Suprapubic skin (tissue), 4 donors: ENCODE data around the gene CTU1. TPM values are rescaled to one million over a fixed set of nuclear protein-coding genes. Genes with fewer than 3 reads are reported as not detected.

Experiments used
- DNase-seq, 2 donors: peaks; one replicate each; pipeline ENCODE4 v3.0.0-alpha.2; 2019; ENCODE audit warnings: low spot score in 2 of 2
- H3K27ac ChIP-seq: fragments of 200-600 bp; sonication (generic); one replicate; pipeline ENCODE4 v1.5.1; 2019
- H3K27me3 ChIP-seq: fragments of 200-600 bp; sonication (generic); one replicate; pipeline ENCODE4 v1.5.1; 2019
- H3K36me3 ChIP-seq: fragments of 200-600 bp; sonication (generic); one replicate; pipeline ENCODE4 v1.5.1; 2019
- H3K4me1 ChIP-seq: fragments of 200-600 bp; sonication (generic); one replicate; pipeline ENCODE4 v1.5.1; 2019
- H3K4me3 ChIP-seq: fragments of 200-600 bp; sonication (generic); one replicate; pipeline ENCODE4 v1.5.1; 2019; ENCODE audit warnings: mild to moderate bottlenecking
- H3K9me3 ChIP-seq: fragments of 200-600 bp; sonication (generic); one replicate; pipeline ENCODE4 v1.5.1; 2019
- EP300 ChIP-seq: sonication (generic); formaldehyde crosslinking; IDR thresholded peaks from one replicate; pipeline ENCODE4 v1.6.1; 2017; ENCODE audit warnings: antibody characterized with exemption
- POLR2A ChIP-seq, 2 donors: fragments of 450-650 bp; IDR thresholded peaks; one replicate each; pipeline ENCODE4 v1.6.1; 2017; ENCODE audit warnings: antibody characterized with exemption in 2 of 2, mild to moderate bottlenecking in 2 of 2, moderate library complexity in 2 of 2
- POLR2AphosphoS5 ChIP-seq, 3 donors: sonication (generic); formaldehyde crosslinking; IDR thresholded peaks; one replicate each; pipeline ENCODE4 v1.6.1; 2017; ENCODE audit warnings: antibody characterized with exemption in 3 of 3
- WGBS: methylation state at CpG from one replicate; pipeline ENCODE4 v1.1.5; 2018; 5-methylcytosine and 5-hydroxymethylcytosine counted together
- total RNA-seq, 4 donors: library from RNA; depleted of rRNA; stranded (reverse); fragments of >200 nt; gene quantifications; one replicate each; pipeline ENCODE4 v1.1.0, GENCODE V29; 2016
- TF ChIP-seq, protein P1 (sequence below), 2 donors: fragments of 200-600 bp in 1 of 2; fragments of 450-650 bp in 1 of 2; sonication (generic) in 1 of 2; IDR thresholded peaks; one replicate each; pipeline ENCODE4 v1.5.1; 2016 to 2019; ENCODE audit warnings: antibody characterized with exemption in 2 of 2, mild to moderate bottlenecking in 1 of 2, moderate library complexity in 1 of 2

Gene CTU1
- total RNA-seq, 4 donors from 2014 or later, result 7.7 to 14.6 (median 12.9) TPM

DNA sequence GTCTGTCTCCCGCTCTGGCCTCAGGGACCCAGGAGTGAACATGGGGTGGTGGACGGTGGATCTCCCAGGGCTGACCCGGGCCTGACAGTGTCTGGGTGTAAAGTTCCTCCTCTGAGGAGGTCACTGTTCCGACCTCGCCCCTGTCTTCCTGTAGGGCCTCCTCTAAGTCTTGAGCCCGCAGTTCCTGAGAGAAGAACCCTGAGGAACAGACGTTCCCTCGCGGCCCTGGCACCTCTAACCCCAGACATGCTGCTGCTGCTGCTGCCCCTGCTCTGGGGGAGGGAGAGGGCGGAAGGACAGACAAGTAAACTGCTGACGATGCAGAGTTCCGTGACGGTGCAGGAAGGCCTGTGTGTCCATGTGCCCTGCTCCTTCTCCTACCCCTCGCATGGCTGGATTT is 16.5 kb upstream of the CTU1 start, which contains the start of gene SIGLEC9:
Gene SIGLEC9, plus strand, starts transcription at position 178 of the 400 bp plus-strand sequence. Its CDS starts 69 bp downstream, at position 247.
- no peaks in the 10 kb centered on the region for H3K9me3 ChIP-seq
- 56% methylated on average over 7 of the region's 14 CpGs for WGBS
- H3K4me1 ChIP-seq, result peaks cover 9% of the 10 kb centered on the region
- TF ChIP-seq, protein P1, sequence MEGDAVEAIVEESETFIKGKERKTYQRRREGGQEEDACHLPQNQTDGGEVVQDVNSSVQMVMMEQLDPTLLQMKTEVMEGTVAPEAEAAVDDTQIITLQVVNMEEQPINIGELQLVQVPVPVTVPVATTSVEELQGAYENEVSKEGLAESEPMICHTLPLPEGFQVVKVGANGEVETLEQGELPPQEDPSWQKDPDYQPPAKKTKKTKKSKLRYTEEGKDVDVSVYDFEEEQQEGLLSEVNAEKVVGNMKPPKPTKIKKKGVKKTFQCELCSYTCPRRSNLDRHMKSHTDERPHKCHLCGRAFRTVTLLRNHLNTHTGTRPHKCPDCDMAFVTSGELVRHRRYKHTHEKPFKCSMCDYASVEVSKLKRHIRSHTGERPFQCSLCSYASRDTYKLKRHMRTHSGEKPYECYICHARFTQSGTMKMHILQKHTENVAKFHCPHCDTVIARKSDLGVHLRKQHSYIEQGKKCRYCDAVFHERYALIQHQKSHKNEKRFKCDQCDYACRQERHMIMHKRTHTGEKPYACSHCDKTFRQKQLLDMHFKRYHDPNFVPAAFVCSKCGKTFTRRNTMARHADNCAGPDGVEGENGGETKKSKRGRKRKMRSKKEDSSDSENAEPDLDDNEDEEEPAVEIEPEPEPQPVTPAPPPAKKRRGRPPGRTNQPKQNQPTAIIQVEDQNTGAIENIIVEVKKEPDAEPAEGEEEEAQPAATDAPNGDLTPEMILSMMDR (IDR thresholded peaks at IDR 0.05), result no peak
- TF ChIP-seq POLR2AphosphoS5 (IDR thresholded peaks at IDR 0.05) (no peak), POLR2A (IDR thresholded peaks at IDR 0.05) (no peak), EP300 (no peak)
- H3K27me3 ChIP-seq, result peaks cover 14% of the 10 kb centered on the region
- peak within 1 kb of the TSS; percentile 32 for H3K27ac ChIP-seq
- H3K36me3 ChIP-seq, result no peaks in the 10 kb centered on the region
- DNase-seq, result peak; percentile 63 to 82
- peak within 1 kb of the TSS; percentile 25 for H3K4me3 ChIP-seq

DNA sequence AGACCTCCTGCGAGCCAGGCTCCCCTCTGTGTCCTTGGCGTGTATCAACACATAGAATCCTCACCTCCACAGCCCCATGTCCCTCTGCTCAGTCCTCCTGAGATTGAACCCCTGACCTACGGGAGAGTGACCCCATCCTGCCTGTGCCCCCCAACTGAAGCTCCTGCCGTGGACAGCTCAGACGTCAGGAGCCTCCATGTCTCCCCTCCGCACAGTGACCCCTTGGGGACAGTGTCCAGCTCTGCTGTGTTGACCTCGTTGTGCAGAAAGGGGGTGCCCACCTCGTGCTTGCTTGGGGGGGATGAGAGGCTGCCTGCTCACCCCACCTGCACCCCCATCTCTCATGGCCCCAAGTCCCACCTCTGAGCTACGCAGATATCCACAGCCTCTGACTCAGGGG is 16.0 kb upstream of the CTU1 start:
- Histone ChIP-seq H3K4me3 (no peak overlapping the region), H3K36me3 (no peaks in the 10 kb centered on the region), H3K9me3 (no peaks in the 10 kb centered on the region), H3K4me1 (peaks cover 8% of the 10 kb centered on the region), H3K27me3 (peaks cover 10% of the 10 kb centered on the region), H3K27ac (peak overlapping the region; percentile 32)
- TF ChIP-seq, protein P1 (IDR thresholded peaks at IDR 0.05), result no peak
- TF ChIP-seq EP300 (no peak), POLR2A (IDR thresholded peaks at IDR 0.05) (no peak), POLR2AphosphoS5 (IDR thresholded peaks at IDR 0.05) (no peak)
- WGBS, result 75% methylated on average over 9 of the region's 9 CpGs
- DNase-seq, result no peak

DNA sequence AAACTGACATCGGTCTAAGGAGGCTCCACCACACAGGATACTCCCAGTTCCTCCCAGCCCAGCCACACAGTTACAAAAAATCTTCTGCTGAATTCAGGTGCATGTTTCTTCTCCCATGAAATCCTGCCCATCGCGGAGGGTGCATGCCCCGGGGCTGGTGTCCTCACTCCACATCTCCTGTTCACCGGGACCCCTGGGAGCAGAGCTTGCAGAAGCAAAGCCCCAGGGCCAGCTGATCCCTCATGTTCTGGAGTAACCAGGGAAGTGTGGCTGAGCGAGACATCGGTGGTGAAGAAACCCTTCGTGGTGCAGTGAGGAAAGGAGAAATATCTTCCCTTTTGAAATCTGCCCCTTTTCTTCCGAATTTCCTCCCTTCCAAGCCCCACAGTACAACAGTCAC is 15.6 kb upstream of the CTU1 start:
- DNase-seq, result no peak
- TF ChIP-seq POLR2A (IDR thresholded peaks at IDR 0.05) (no peak), POLR2AphosphoS5 (IDR thresholded peaks at IDR 0.05) (no peak)
- Histone ChIP-seq H3K4me3 (no peak overlapping the region), H3K27ac (peak overlapping the region; percentile 32), H3K9me3 (no peaks in the 10 kb centered on the region), H3K4me1 (peaks cover 4% of the 10 kb centered on the region), H3K36me3 (no peaks in the 10 kb centered on the region), H3K27me3 (peaks cover 10% of the 10 kb centered on the region)
- WGBS, result 64% methylated on average over 9 of the region's 9 CpGs

DNA sequence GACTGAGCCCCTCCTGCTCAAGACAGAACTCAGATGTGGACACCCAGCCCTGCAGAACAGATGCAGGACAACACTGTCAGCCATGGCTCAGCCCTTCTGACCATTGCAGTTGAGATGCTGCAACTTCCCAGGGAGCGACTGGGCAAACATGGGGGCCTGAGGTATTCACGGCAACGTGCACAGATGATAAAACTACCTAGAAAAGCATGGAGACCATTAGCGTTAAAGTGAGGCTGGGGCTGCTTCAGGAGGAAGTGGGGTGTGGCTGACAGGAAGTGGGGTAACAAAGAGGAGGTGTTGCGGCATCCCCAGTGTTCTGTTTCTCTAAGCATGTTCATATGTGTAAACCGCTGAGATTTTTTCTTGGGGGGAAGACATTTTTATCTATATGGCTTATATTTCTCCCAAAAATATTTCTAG is 15.2 kb upstream of the CTU1 start:
- peaks cover 3% of the 10 kb centered on the region for H3K4me1 ChIP-seq
- WGBS, result 70% methylated on average over 6 of the region's 6 CpGs
- peak overlapping the region; percentile 26 for H3K27ac ChIP-seq
- no peaks in the 10 kb centered on the region for H3K9me3 ChIP-seq
- DNase-seq, result no peak
- no peak for TF ChIP-seq POLR2AphosphoS5 (IDR thresholded peaks at IDR 0.05)
- TF ChIP-seq, protein P1 (IDR thresholded peaks at IDR 0.05), result no peak
- no peaks in the 10 kb centered on the region for H3K36me3 ChIP-seq
- H3K4me3 ChIP-seq, result no peak overlapping the region
- peaks cover 10% of the 10 kb centered on the region for H3K27me3 ChIP-seq

DNA sequence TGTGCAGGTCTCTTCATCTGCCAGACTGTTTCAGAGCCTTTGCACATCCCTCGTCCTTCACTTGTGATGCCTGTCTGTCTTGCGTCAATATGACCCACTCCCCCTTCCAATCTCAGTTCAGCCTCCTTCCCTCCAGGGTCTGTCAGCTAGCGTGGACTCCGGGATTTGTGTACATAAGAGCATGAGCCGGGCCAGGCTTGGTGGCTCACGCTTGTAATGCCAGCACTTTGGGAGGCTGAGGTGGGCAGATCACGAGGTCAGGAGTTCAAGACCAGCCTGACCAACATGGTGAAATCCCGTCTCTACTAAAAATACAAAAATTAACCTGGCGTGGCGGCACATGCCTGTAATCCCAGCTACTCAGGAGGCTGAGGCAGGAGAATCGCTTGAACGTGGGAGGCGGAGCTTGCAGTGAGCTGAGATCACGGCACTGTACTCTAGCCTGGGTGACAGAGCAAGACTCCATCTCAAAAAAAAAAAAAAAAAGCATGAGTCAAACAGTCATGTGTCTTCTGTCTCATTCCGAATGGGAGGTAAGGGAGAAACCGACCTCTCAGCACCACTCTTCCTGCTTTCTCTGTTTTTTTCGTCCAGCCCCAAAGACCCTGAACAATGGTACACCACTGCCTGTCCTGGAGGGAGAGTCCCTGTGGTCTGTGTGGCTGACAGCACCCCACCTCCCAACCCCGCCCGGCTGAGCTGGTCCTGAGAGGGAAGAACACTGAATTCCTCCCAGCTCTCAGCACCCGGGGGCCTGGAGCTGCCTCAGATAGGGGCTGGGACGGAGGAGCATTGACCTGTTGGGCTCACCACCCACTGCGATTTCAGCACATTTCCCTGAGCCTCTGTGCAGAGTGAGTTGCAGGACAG is 14.1 kb upstream of the CTU1 start:
- Histone ChIP-seq H3K27ac (peak overlapping the region; percentile 26), H3K4me3 (no peak overlapping the region), H3K9me3 (no peaks in the 10 kb centered on the region), H3K36me3 (no peaks in the 10 kb centered on the region), H3K27me3 (peaks cover 10% of the 10 kb centered on the region), H3K4me1 (peaks cover 3% of the 10 kb centered on the region)
- DNase-seq, result no peak
- TF ChIP-seq POLR2A (IDR thresholded peaks at IDR 0.05) (no peak), POLR2AphosphoS5 (IDR thresholded peaks at IDR 0.05) (no peak), EP300 (no peak)
- TF ChIP-seq, protein P1 (IDR thresholded peaks at IDR 0.05), result no peak
- 70% methylated on average over 21 of the region's 22 CpGs for WGBS
